Heart left ventricle (tissue), 13 donors: ENCODE results near the gene VENTX.

Experiments used
- POLR2A ChIP-seq, 2 donors: fragments of 450-650 bp; IDR thresholded peaks; one replicate each; pipeline ENCODE4 v1.6.1; 2017; ENCODE audit warnings: antibody characterized with exemption in 2 of 2, mild to moderate bottlenecking in 2 of 2, moderate library complexity in 2 of 2
- TF ChIP-seq, protein P1 (sequence below), 12 donors: fragments of 200-600 bp; sonication (generic) in 4 of 12; IDR thresholded peaks; one replicate each; pipeline versions ENCODE4 v1.5.0 to v1.8.0; 2018 to 2022; ENCODE audit warnings: antibody characterized with exemption in 12 of 12, mild to moderate bottlenecking in 5 of 12
- donor health status: ischemic (EF 13 %, LVEDD 7.1; RV severe dilation, severe dysfunction).
- donor health status: DM: no; HTN: yes; CAD: no.
- donor health status: DM: no; HTN: no; CAD: no.
- donor health status: ischemic (EF 25% LVEDD 6.9; RV normal size, moderate dysfunction).
- donor health status: ischemic (EF 25% LVEDD 5.7; RV mildly dilated, moderate dysfunction).
- donor health status: ischemic (EF 35%, LVEDD 5.7; RV mildly dilated, moderate dysfunction).
- donor health status: nonischemic (EF 11% LVEDD 7.7; RV severe dilation, severe dysfunction).
- donor health status: DM: yes; HTN: yes; CAD: no.
- donor health status: PGD.
- donor health status: ischemic (EF 29% LVEDD 5.4; RV normal size, mild dysfunction).
- donor health status: nonischemic (EF 23%, LVEDD 6.1; RV moderate dilation, normal function).

DNA sequence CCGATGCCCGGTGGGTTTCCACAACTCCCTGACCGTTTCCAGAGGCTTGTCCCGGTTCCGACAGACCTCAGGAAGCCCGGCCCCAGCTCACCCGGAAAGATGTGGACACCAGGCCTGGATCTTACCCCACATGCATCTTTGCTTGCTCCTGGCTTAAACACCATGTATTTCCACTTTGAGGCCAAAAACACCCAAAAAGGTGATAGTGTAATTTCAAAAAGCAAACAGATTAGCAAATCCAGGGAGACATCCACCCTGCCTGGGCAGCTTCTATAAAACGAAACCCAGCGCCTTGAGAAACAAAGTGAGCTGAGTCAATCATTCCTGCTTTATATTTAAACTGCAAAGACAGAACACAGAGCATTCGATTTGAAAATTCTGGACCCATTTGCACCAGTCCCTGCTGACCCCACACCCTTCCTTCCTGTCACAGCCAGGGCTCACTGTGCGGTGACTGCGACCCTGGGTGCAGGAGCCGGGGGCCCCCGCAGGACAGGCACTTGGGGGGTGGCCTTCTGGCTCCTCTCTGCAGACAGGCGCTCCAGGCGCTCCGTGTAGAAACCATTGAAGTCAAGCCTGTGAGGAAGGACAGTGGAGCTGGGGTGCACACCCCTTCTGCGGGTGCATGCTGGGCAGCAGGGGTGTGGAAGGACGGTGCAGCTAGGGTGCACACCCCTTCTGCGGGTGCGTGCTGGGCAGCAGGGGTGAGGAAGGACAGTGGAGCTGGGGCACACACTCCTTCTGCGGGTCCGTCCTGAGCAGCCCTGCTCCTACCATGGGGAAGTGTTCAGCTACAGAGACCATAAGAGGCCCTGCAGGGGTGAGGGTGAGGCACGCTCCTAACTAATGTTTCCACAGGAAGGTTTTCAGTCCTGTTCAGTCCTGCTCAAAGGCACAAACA is 41.9 kb downstream of the VENTX start:
- TF ChIP-seq, protein P1, sequence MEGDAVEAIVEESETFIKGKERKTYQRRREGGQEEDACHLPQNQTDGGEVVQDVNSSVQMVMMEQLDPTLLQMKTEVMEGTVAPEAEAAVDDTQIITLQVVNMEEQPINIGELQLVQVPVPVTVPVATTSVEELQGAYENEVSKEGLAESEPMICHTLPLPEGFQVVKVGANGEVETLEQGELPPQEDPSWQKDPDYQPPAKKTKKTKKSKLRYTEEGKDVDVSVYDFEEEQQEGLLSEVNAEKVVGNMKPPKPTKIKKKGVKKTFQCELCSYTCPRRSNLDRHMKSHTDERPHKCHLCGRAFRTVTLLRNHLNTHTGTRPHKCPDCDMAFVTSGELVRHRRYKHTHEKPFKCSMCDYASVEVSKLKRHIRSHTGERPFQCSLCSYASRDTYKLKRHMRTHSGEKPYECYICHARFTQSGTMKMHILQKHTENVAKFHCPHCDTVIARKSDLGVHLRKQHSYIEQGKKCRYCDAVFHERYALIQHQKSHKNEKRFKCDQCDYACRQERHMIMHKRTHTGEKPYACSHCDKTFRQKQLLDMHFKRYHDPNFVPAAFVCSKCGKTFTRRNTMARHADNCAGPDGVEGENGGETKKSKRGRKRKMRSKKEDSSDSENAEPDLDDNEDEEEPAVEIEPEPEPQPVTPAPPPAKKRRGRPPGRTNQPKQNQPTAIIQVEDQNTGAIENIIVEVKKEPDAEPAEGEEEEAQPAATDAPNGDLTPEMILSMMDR (IDR thresholded peaks at IDR 0.05): no peak
- TF ChIP-seq POLR2A (IDR thresholded peaks at IDR 0.05): no peak
